HG03280 (cell line): ENCODE data around the gene ESYT3.
"Not testable (repeated sequence)": the region's sequence is repeated elsewhere in the genome, so short reads cannot be mapped to it uniquely, and the experiment has no call there.

Experiments
- ATAC-seq: cut with Tn5 transposase; IDR thresholded peaks from one replicate; pipeline ENCODE4 v1.9.1; 2021; ENCODE audit warnings: mild to moderate bottlenecking, moderate library complexity; ENCODE audit not compliant: unreplicated experiment

ESYT3 gene

GRCh38 chr3:138484672-138485071 lies 50.3 kb downstream of the ESYT3 start:
- ATAC-seq = not testable (repeated sequence)

- ATAC-seq = not testable (repeated sequence)
Measured at GRCh38 chr3:138486580-138486979, 52.2 kb downstream of the ESYT3 start.

GRCh38 chr3:138491971-138492370 lies 57.6 kb downstream of the ESYT3 start:
- ATAC-seq = no peak

GRCh38 chr3:138492980-138493675 lies 58.7 kb downstream of the ESYT3 start:
- no peak for ATAC-seq

- ATAC-seq = no peak
Measured at GRCh38 chr3:138493804-138494606, 59.6 kb downstream of the ESYT3 start.

- no peak for ATAC-seq
Measured at GRCh38 chr3:138494607-138494929, 60.2 kb downstream of the ESYT3 start.

GRCh38 chr3:138495638-138496037 lies 61.2 kb downstream of the ESYT3 start:
- not testable (repeated sequence) for ATAC-seq

- no peak for ATAC-seq
Measured at GRCh38 chr3:138496436-138496835, 62.0 kb downstream of the ESYT3 start.

GRCh38 chr3:138497021-138497420 lies 62.6 kb downstream of the ESYT3 start:
- ATAC-seq = no peak

- no peak for ATAC-seq
Measured at GRCh38 chr3:138497851-138498250, 63.4 kb downstream of the ESYT3 start.

- no peak for ATAC-seq
Measured at GRCh38 chr3:138498991-138499390, 64.6 kb downstream of the ESYT3 start.

GRCh38 chr3:138507524-138507923 lies 73.1 kb downstream of the ESYT3 start:
- no peak for ATAC-seq

GRCh38 chr3:138509586-138509985 lies 75.2 kb downstream of the ESYT3 start:
- ATAC-seq = no peak

- ATAC-seq = no peak
Measured at GRCh38 chr3:138511945-138512344, 77.5 kb downstream of the ESYT3 start.

- peak; percentile 57 for ATAC-seq
Measured at GRCh38 chr3:138513090-138513843, 78.9 kb downstream of the ESYT3 start.

GRCh38 chr3:138521445-138521844 lies 87.0 kb downstream of the ESYT3 start:
- ATAC-seq = not testable (repeated sequence)
